Transverse colon (tissue), 4 donors: ENCODE measurements around the gene GAS7. TPM values are rescaled to one million over a fixed set of nuclear protein-coding genes. Genes with fewer than 3 reads are reported as not detected.

ENCODE experiments used
- DNase-seq: peaks from one replicate; pipeline ENCODE4 v3.0.0-alpha.2; 2019
- H3K27ac ChIP-seq, 4 donors: fragments of 200-600 bp; sonication (generic); 2 replicates each; pipeline ENCODE4 v1.5.1; 2016 to 2018; ENCODE audit warnings: inconsistent platforms in 4 of 4
- H3K27me3 ChIP-seq: fragments of 200-600 bp; sonication (generic); 2 replicates; pipeline ENCODE4 v1.5.1; 2017; ENCODE audit warnings: inconsistent platforms
- H3K36me3 ChIP-seq, 4 donors: fragments of 200-600 bp; sonication (generic); 2 replicates each; pipeline ENCODE4 v1.5.1; 2017 to 2019; ENCODE audit warnings: inconsistent platforms in 4 of 4
- H3K4me1 ChIP-seq, 4 donors: fragments of 200-600 bp; sonication (generic); 2 replicates each; pipeline ENCODE4 v1.5.1; 2017 to 2020; ENCODE audit warnings: inconsistent platforms in 4 of 4
- H3K4me3 ChIP-seq, 4 donors: fragments of 200-600 bp; sonication (generic); 1 replicate in 1 of 4; 2 replicates in 3 of 4; pipeline versions ENCODE4 v1.5.1 to v1.6.1; 2017 to 2019; ENCODE audit warnings: inconsistent platforms in 4 of 4
- H3K9me3 ChIP-seq, 2 donors: fragments of 200-600 bp; sonication (generic); 2 replicates each; pipeline ENCODE4 v1.5.1; 2017 to 2019; ENCODE audit warnings: inconsistent platforms in 2 of 2
- EP300 ChIP-seq: sonication (generic); formaldehyde crosslinking; IDR thresholded peaks from one replicate; pipeline ENCODE4 v1.6.1; 2017; ENCODE audit warnings: antibody characterized with exemption, low read depth
- POLR2A ChIP-seq: fragments of 450-650 bp; IDR thresholded peaks from one replicate; pipeline ENCODE4 v1.6.1; 2016; ENCODE audit warnings: antibody characterized with exemption, mild to moderate bottlenecking, moderate library complexity
- POLR2AphosphoS5 ChIP-seq, 3 donors: sonication (generic); formaldehyde crosslinking; IDR thresholded peaks; one replicate each; pipeline ENCODE4 v1.6.1; 2016; ENCODE audit warnings: antibody characterized with exemption in 3 of 3
- WGBS, 2 donors: methylation state at CpG; one replicate each; pipeline ENCODE4 v1.1.5; 2018; ENCODE audit warnings: low coverage in 1 of 2; 5-methylcytosine and 5-hydroxymethylcytosine counted together
- in situ Hi-C, 4 donors: fragments of 200-750 bp; cut with MboI; loops; one replicate each; pipeline versions ENCODE4 v1.15.0 to v1.15.1; 2017; ENCODE audit warnings: low sequenced_read_pairs in 3 of 4, low pct_ligation_motif_present in 1 of 4, low pct_unique_long_range_greater_than_20kb in 1 of 4
- intact Hi-C: fragments of 100-400 bp; cut with DNase I; formaldehyde crosslinking; loops from one replicate; pipeline ENCODE4 v1.15.1; 2023; ENCODE audit warnings: low total_unique reads
- total RNA-seq, 4 donors: library from RNA; depleted of rRNA; stranded (reverse); fragments of >200 nt; gene quantifications; one replicate each; pipeline ENCODE4 v1.1.0, GENCODE V29; 2016
- TF ChIP-seq, protein P1 (sequence below), 5 experiments: fragments of 200-600 bp in 3 of 5; fragments of 450-650 bp in 2 of 5; sonication (generic) in 3 of 5; IDR thresholded peaks; 1 replicate in 2 of 5; 2 replicates in 3 of 5; pipeline ENCODE4 v1.5.1; 2016 to 2017; ENCODE audit warnings: antibody characterized with exemption in 5 of 5, inconsistent platforms in 3 of 5, mild to moderate bottlenecking in 2 of 5, moderate library complexity in 1 of 5

GAS7 gene
- total RNA-seq, 4 donors from 2014 or later: 9.2 to 59.1 (median 15.2) TPM

DNA sequence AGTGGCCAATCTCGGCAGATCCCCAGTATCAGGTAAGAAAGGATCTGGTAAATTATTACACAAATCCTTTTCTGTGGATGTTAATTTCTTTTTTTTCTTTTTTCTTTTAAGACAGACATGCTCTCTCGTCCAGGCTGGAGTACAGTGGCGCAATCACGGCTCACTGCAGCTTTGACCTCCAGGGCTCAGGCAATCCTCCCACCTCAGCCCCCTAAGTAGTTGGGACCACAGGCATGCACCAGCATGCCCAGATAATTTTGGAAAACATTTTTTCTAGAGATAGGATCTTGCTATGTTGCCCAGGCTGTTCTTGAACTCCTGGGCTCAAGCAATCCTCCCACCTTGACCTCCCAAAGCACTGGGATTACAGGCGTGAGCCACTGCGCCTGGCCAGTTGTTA lies 54.0 kb downstream of the GAS7 start:
- TF ChIP-seq POLR2A: no peak
- TF ChIP-seq EP300: no peak
- TF ChIP-seq POLR2AphosphoS5 (IDR thresholded peaks at IDR 0.05): no peak
- TF ChIP-seq, protein P1, sequence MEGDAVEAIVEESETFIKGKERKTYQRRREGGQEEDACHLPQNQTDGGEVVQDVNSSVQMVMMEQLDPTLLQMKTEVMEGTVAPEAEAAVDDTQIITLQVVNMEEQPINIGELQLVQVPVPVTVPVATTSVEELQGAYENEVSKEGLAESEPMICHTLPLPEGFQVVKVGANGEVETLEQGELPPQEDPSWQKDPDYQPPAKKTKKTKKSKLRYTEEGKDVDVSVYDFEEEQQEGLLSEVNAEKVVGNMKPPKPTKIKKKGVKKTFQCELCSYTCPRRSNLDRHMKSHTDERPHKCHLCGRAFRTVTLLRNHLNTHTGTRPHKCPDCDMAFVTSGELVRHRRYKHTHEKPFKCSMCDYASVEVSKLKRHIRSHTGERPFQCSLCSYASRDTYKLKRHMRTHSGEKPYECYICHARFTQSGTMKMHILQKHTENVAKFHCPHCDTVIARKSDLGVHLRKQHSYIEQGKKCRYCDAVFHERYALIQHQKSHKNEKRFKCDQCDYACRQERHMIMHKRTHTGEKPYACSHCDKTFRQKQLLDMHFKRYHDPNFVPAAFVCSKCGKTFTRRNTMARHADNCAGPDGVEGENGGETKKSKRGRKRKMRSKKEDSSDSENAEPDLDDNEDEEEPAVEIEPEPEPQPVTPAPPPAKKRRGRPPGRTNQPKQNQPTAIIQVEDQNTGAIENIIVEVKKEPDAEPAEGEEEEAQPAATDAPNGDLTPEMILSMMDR (IDR thresholded peaks at IDR 0.05): no peak
- in situ Hi-C loops (no loop called here), intact Hi-C loops (no loop called here)
- 90 to 97% methylated on average over 6 of the region's 6 CpGs for WGBS, 2 donors
- DNase-seq: no peak
- H3K4me3 ChIP-seq: no peak overlapping the region
- no peaks in the 10 kb centered on the region for H3K36me3 ChIP-seq
- H3K27ac ChIP-seq: no peak overlapping the region
- no peaks in the 10 kb centered on the region for H3K27me3 ChIP-seq
- peaks cover 0 to 4% (median 0%) of the 10 kb centered on the region in 4 donors for H3K4me1 ChIP-seq
- no peaks in the 10 kb centered on the region for H3K9me3 ChIP-seq

DNA sequence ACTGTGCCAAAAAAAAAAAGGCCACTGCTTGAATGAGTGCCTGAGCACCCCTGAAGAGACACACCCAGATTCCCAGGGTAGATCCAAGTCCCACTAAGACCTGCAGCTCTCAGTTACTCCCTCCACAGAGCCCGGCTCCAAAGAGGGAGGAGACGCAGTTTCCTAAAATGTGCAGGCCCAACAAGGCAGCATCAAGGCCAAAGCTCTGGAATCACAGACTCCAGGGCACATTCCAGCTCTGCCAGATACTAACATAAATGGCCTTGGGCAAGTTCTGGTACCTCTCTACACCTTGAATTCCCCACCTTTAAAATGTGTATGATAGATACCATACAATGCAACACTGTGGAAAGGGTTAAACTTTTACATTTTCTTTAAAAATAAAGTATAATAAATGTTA lies 57.0 kb downstream of the GAS7 start:
- no peak for TF ChIP-seq EP300
- TF ChIP-seq, protein P1 (IDR thresholded peaks at IDR 0.05): no peak
- TF ChIP-seq POLR2AphosphoS5 (IDR thresholded peaks at IDR 0.05): no peak
- TF ChIP-seq POLR2A: no peak
- 89% methylated on average over 2 of the region's 2 CpGs; no CpG with 5 or more reads in 1 of the 2 donors for WGBS, 2 donors
- Histone ChIP-seq H3K9me3 (no peaks in the 10 kb centered on the region), H3K36me3 (no peaks in the 10 kb centered on the region), H3K4me3 (no peak overlapping the region), H3K27ac (no peak overlapping the region), H3K4me1 (peaks cover 0 to 9% (median 0%) of the 10 kb centered on the region in 4 donors), H3K27me3 (no peaks in the 10 kb centered on the region)
- no peak for DNase-seq
- in situ Hi-C loops (no loop called here), intact Hi-C loops (no loop called here)

DNA sequence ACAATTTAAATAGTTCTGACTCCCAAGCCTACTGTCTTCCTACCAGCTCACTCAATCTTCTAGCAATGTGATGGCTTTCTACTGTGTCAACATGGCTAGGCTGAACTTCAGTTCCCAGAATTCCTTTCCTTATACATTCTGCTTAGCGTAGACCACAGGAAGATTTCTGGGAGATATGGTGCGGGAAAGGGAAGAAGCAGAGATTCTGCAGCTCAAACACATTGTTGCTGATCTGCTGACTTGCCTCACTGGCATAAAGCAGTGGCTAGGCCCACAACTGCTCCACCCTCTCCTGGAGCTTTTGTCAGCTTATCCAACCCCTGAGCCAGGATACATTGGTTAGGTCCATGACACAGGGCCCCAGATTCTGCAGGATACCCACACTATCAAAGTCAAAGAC lies 58.8 kb downstream of the GAS7 start:
- Histone ChIP-seq H3K27me3 (no peaks in the 10 kb centered on the region), H3K9me3 (no peaks in the 10 kb centered on the region), H3K27ac (no peak overlapping the region), H3K36me3 (no peaks in the 10 kb centered on the region), H3K4me3 (no peak overlapping the region), H3K4me1 (peaks cover 0 to 15% (median 0%) of the 10 kb centered on the region in 4 donors)
- DNase-seq: no peak
- in situ Hi-C loops: no loop called here
- TF ChIP-seq POLR2A (no peak), POLR2AphosphoS5 (IDR thresholded peaks at IDR 0.05) (no peak), EP300 (no peak)
- TF ChIP-seq, protein P1 (IDR thresholded peaks at IDR 0.05): no peak
- WGBS, 2 donors: 89 to 97% methylated on average over 1 to 2 of the region's 2 CpGs
- intact Hi-C loops: no loop called here

DNA sequence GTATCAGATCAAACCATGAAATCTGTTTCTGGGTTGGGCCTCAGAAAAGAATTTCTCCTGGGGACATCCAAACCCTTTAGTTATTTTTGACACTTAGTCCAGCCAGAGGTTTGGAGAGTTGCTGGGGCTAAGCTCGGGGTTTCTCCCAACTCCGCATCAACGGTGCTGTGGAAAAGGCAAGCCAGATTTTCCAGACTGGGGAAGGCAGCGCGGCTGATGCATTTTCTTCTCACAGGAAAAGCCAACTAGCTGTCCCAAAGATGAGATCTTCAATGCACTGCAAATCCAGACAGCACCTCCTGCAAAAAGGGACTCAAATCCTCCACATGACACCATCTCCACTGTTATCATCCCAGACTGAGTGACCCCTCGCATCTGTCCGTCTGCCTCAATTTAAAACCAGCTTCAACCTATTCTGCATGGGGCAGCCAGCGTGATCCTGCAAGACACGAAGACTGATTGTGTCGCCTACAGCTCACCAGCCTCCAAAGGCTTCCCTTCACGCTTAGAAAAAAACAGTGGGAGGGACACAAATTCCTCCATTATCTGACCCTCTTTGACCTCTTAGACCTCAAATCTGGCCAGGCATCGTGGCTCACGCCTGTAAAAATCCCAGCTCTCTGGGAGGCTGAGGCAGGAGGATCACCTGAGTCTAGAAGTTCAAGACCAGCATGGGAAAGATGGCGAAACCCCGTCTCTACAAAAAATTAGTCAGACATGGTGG lies 62.0 kb downstream of the GAS7 start:
- TF ChIP-seq POLR2A (no peak), EP300 (no peak), POLR2AphosphoS5 (IDR thresholded peaks at IDR 0.05) (no peak)
- TF ChIP-seq, protein P1 (IDR thresholded peaks at IDR 0.05): no peak
- in situ Hi-C loops: no loop called here
- no peaks in the 10 kb centered on the region for H3K36me3 ChIP-seq
- 81 to 100% methylated on average over 2 to 15 of the region's 15 CpGs for WGBS, 2 donors
- peaks cover 0 to 15% (median 0%) of the 10 kb centered on the region in 4 donors for H3K4me1 ChIP-seq
- no peak for DNase-seq
- intact Hi-C loops: no loop called here
- H3K27me3 ChIP-seq: no peaks in the 10 kb centered on the region
- H3K4me3 ChIP-seq: no peak overlapping the region
- peak overlapping the region; percentile 36 to 65 (median 49) for H3K27ac ChIP-seq
- no peaks in the 10 kb centered on the region for H3K9me3 ChIP-seq
